Lower leg skin (tissue), 4 donors: Measurements from ENCODE around the gene ZSCAN20. TPM values are rescaled to one million over a fixed set of nuclear protein-coding genes. Genes with fewer than 3 reads are reported as not detected.

Experiments
- DNase-seq, 2 donors: peaks; one replicate each; pipeline ENCODE4 v3.0.0-alpha.2; 2019; ENCODE audit warnings: low spot score in 2 of 2
- H3K4me3 ChIP-seq: fragments of 200-600 bp; sonication (generic); 2 replicates; pipeline ENCODE4 v1.5.1; 2017; ENCODE audit warnings: mild to moderate bottlenecking, low read depth; ENCODE audit not compliant: poor library complexity, severe bottlenecking
- CTCF ChIP-seq, 3 donors: fragments of 450-650 bp; IDR thresholded peaks; one replicate each; pipeline ENCODE4 v1.5.1; 2016; ENCODE audit warnings: antibody characterized with exemption in 3 of 3, mild to moderate bottlenecking in 3 of 3, moderate library complexity in 2 of 3
- POLR2A ChIP-seq, 2 donors: fragments of 450-650 bp; IDR thresholded peaks; one replicate each; pipeline ENCODE4 v1.6.1; 2016 to 2017; ENCODE audit warnings: antibody characterized with exemption in 2 of 2, mild to moderate bottlenecking in 1 of 2, moderate library complexity in 1 of 2
- WGBS, 2 donors: methylation state at CpG; one replicate each; pipeline ENCODE4 v1.1.5; 2018; 5-methylcytosine and 5-hydroxymethylcytosine counted together
- intact Hi-C: fragments of 100-400 bp; cut with DNase I; formaldehyde crosslinking; loops from one replicate; pipeline ENCODE4 v1.15.0; 2023; ENCODE audit warnings: low total_unique reads
- total RNA-seq, 4 donors: library from RNA; depleted of rRNA; stranded (reverse); fragments of >200 nt; gene quantifications; one replicate each; pipeline ENCODE4 v1.1.0, GENCODE V29; 2016

Gene ZSCAN20
- total RNA-seq, 4 donors from 2014 or later, result 0.91 to 3.6 (median 3.0) TPM

GRCh38 chr1:33471416-33471815, 1.0 kb upstream of the ZSCAN20 start:
- 84 to 86% methylated on average over 4 of the region's 4 CpGs for WGBS, 2 donors
- no peak overlapping the region for H3K4me3 ChIP-seq
- no peak for DNase-seq
- no peak for TF ChIP-seq POLR2A (IDR thresholded peaks at IDR 0.05)
- no peak for TF ChIP-seq CTCF (IDR thresholded peaks at IDR 0.05)
- intact Hi-C loops, result no loop called here

GRCh38 chr1:33473900-33474299, 1.5 kb downstream of the ZSCAN20 start:
- TF ChIP-seq CTCF (IDR thresholded peaks at IDR 0.05) (no peak), POLR2A (IDR thresholded peaks at IDR 0.05) (no peak)
- intact Hi-C loops, result no loop called here
- no peak for DNase-seq
- H3K4me3 ChIP-seq, result no peak overlapping the region

GRCh38 chr1:33477451-33477850, 5.0 kb downstream of the ZSCAN20 start:
- TF ChIP-seq POLR2A (IDR thresholded peaks at IDR 0.05) (no peak), CTCF (IDR thresholded peaks at IDR 0.05) (no peak)
- WGBS, 2 donors, result 73 to 83% methylated on average over 4 of the region's 4 CpGs
- no peak overlapping the region for H3K4me3 ChIP-seq
- intact Hi-C loops, result no loop called here
- DNase-seq, result no peak

GRCh38 chr1:33482412-33482811, 10.0 kb downstream of the ZSCAN20 start:
- TF ChIP-seq POLR2A (IDR thresholded peaks at IDR 0.05) (no peak), CTCF (IDR thresholded peaks at IDR 0.05) (no peak)
- intact Hi-C loops, result no loop called here
- 90 to 98% methylated on average over 2 of the region's 2 CpGs for WGBS, 2 donors
- no peak overlapping the region for H3K4me3 ChIP-seq
- DNase-seq, result no peak

- intact Hi-C loops, result no loop called here
- no peak overlapping the region for H3K4me3 ChIP-seq
- WGBS, 2 donors, result 94 to 95% methylated on average over 2 of the region's 2 CpGs
- TF ChIP-seq CTCF (IDR thresholded peaks at IDR 0.05) (no peak), POLR2A (IDR thresholded peaks at IDR 0.05) (no peak)
- DNase-seq, result no peak
These were observed 16.2 kb downstream of the ZSCAN20 start for GRCh38 chr1:33488624-33489023.

GRCh38 chr1:33494929-33495328, 22.5 kb downstream of the ZSCAN20 start:
- DNase-seq, result no peak

More at GRCh38 chr1:33494929-33495328, 22.5 kb downstream of the ZSCAN20 start:
- intact Hi-C loops, result no loop called here
- H3K4me3 ChIP-seq, result no peak overlapping the region
- WGBS, 2 donors, result 95 to 99% methylated on average over 9 of the region's 9 CpGs
- TF ChIP-seq POLR2A (IDR thresholded peaks at IDR 0.05), result no peak
- TF ChIP-seq CTCF (IDR thresholded peaks at IDR 0.05), result no peak
